Activated T-cell treated with anti-CD3 and anti-CD28 coated beads, Interleukin-2, amount 50 U/mL, for 48 hours (primary cell): ENCODE measurements around the gene POF1B.
"Not testable (repeated sequence)": the region's sequence is repeated elsewhere in the genome, so short reads cannot be mapped to it uniquely, and the experiment has no call there.

ENCODE experiments used
- DNase-seq, 2 experiments: peaks; one replicate each; pipeline ENCODE4 v3.0.0-alpha.2; 2020

Gene POF1B

GRCh38 chrX:85379174-85379907, at the start of gene POF1B:
POF1B (minus strand) TSS chrX:85379665; CDS start chrX:85379454, 211 bp downstream.
- no peak for DNase-seq

- DNase-seq, result no peak
These were observed 49.6 kb upstream of the POF1B start for GRCh38 chrX:85429066-85429465.

- no peak for DNase-seq
These were observed 39.8 kb upstream of the POF1B start for GRCh38 chrX:85419293-85419692.

GRCh38 chrX:85391878-85392238, 12.4 kb upstream of the POF1B start:
- no peak for DNase-seq

GRCh38 chrX:85391185-85391877, 11.9 kb upstream of the POF1B start:
- DNase-seq, result no peak

- DNase-seq, result no peak
These were observed 2.1 kb upstream of the POF1B start for GRCh38 chrX:85381602-85382001.

- no peak for DNase-seq
These were observed 1.0 kb downstream of the POF1B start for GRCh38 chrX:85378461-85378860.

- DNase-seq, result no peak
These were observed 4.1 kb downstream of the POF1B start for GRCh38 chrX:85375333-85375738.

- DNase-seq, result no peak
These were observed 14.0 kb downstream of the POF1B start for GRCh38 chrX:85365370-85365995.

- no peak for DNase-seq
These were observed 20.4 kb downstream of the POF1B start for GRCh38 chrX:85359051-85359450.

GRCh38 chrX:85345523-85345922, 33.9 kb downstream of the POF1B start:
- DNase-seq, result no peak

- no peak for DNase-seq
These were observed 52.5 kb downstream of the POF1B start for GRCh38 chrX:85327060-85327333.

GRCh38 chrX:85326234-85327059, 53.0 kb downstream of the POF1B start:
- no peak for DNase-seq

GRCh38 chrX:85311348-85311747, 68.1 kb downstream of the POF1B start:
- not testable (repeated sequence) for DNase-seq

- DNase-seq, result no peak
These were observed 69.7 kb downstream of the POF1B start for GRCh38 chrX:85309717-85310116.

- DNase-seq, result no peak
These were observed 75.9 kb downstream of the POF1B start for GRCh38 chrX:85303544-85303943.

- DNase-seq, result no peak
These were observed 90.3 kb downstream of the POF1B start for GRCh38 chrX:85288992-85289723.

- DNase-seq, result not testable (repeated sequence)
These were observed 94.2 kb downstream of the POF1B start for GRCh38 chrX:85285286-85285685.

- peak; percentile 16 to 18 for DNase-seq
These were observed 134.8 kb downstream of the POF1B start for GRCh38 chrX:85244450-85245211.

GRCh38 chrX:85243761-85244449, 135.6 kb downstream of the POF1B start, which contains the start of the genes SATL1 and ZNF711:
SATL1 (minus strand) TSS chrX:85243779; CDS start chrX:85108968, 134,811 bp downstream.
ZNF711 (plus strand) TSS chrX:85243991; CDS start chrX:85247573, 3,582 bp downstream.
- DNase-seq, result peak; percentile 19 to 26

GRCh38 chrX:85243155-85243554, 136.3 kb downstream of the POF1B start:
- DNase-seq, result no peak
